HG02938 (cell line): ENCODE results near the gene AGAP1.
"Not testable (repeated sequence)": the region's sequence is repeated elsewhere in the genome, so short reads cannot be mapped to it uniquely, and the experiment has no call there.

Source experiments
- ATAC-seq: cut with Tn5 transposase; IDR thresholded peaks from one replicate; pipeline ENCODE4 v1.9.1; 2021; ENCODE audit warnings: mild to moderate bottlenecking, moderate library complexity; ENCODE audit not compliant: unreplicated experiment

Gene AGAP1

GRCh38 chr2:235752846-235753245, 259.0 kb downstream of the AGAP1 start:
- no peak for ATAC-seq

GRCh38 chr2:235754357-235755207, 260.7 kb downstream of the AGAP1 start:
- no peak for ATAC-seq

- no peak for ATAC-seq
Observed at GRCh38 chr2:235756491-235756890, 262.6 kb downstream of the AGAP1 start.

- ATAC-seq = no peak
Observed at GRCh38 chr2:235757212-235757611, 263.4 kb downstream of the AGAP1 start.

GRCh38 chr2:235757640-235758039, 263.8 kb downstream of the AGAP1 start:
- ATAC-seq = no peak

- ATAC-seq = no peak
Observed at GRCh38 chr2:235762832-235763598, 269.2 kb downstream of the AGAP1 start.

- ATAC-seq = no peak
Observed at GRCh38 chr2:235763816-235764215, 270.0 kb downstream of the AGAP1 start.

- ATAC-seq = not testable (repeated sequence)
Observed at GRCh38 chr2:235764478-235764877, 270.6 kb downstream of the AGAP1 start.

GRCh38 chr2:235765181-235765820, 271.5 kb downstream of the AGAP1 start:
- no peak for ATAC-seq

- peak; percentile 85 for ATAC-seq
Observed at GRCh38 chr2:235766278-235766677, 272.4 kb downstream of the AGAP1 start.

GRCh38 chr2:235768606-235769005, 274.8 kb downstream of the AGAP1 start:
- no peak for ATAC-seq

GRCh38 chr2:235769046-235769445, 275.2 kb downstream of the AGAP1 start:
- ATAC-seq = no peak

GRCh38 chr2:235770909-235771820, 277.3 kb downstream of the AGAP1 start:
- ATAC-seq = no peak

- no peak for ATAC-seq
Observed at GRCh38 chr2:235773188-235773928, 279.5 kb downstream of the AGAP1 start.

GRCh38 chr2:235774153-235774870, 280.5 kb downstream of the AGAP1 start:
- no peak for ATAC-seq

GRCh38 chr2:235776531-235776930, 282.7 kb downstream of the AGAP1 start:
- no peak for ATAC-seq

- peak; percentile 67 for ATAC-seq
Observed at GRCh38 chr2:235779444-235779896, 285.6 kb downstream of the AGAP1 start.

GRCh38 chr2:235780401-235780800, 286.6 kb downstream of the AGAP1 start:
- no peak for ATAC-seq

GRCh38 chr2:235781775-235782174, 287.9 kb downstream of the AGAP1 start:
- ATAC-seq = no peak
